ENCODE data around the gene GET4. TPM values are rescaled to one million over a fixed set of nuclear protein-coding genes. Genes with fewer than 3 reads are reported as not detected.

GET4 gene
- total RNA-seq, 1 experiment from 2014 or later, result 90.9 TPM

DNA sequence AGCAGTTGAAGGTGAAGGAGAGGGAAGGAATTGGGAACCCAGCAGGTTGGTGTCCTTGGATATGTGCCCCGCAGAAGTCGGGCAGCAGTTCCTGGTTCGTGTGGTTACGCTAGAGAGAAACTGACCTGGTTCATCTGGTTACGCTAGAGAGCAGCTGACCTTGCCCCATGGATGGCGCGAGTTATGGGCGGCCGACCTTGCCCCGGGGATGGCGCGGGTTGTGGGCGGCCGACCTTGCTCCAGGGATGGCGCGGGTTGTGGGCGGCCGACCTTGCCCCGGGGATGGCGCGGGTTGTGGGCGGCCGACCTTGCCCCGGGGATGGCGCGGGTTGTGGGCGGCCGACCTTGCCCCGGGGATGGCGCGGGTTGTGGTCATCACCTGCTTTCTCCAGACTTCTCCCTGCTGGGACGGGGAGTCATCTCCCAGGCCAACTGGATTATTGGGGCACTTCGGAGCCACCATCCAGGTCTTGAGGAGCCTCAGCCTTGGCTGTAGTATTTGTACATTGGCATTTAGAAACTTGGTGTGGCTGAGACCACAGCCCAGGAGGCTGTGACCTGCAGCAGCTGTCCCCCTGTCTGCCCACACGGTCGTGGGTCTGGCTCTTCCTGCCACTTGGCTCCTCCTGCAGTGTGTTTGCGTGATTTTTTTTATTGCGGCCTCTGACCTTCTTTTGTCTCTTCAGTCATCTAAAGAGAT, 6.1 kb downstream of the GET4 start:
- TSS peak; percentile 11 for BruUV-seq (replicated peaks)

GRCh38 chr7:883055-884021, 7.0 kb downstream of the GET4 start:
- Histone ChIP-seq H3K27me3 (ENCODE audit: control insufficient read depth, insufficient read depth, low read length) (no peaks in the 10 kb centered on the region), H3K36me3 (ENCODE audit: control insufficient read depth, insufficient read depth, low read length) (no peaks in the 10 kb centered on the region; the same call in 1 of the 2 replicates), H3K4me1 (ENCODE audit: control insufficient read depth, insufficient read depth, low read length) (peaks cover 43% of the 10 kb centered on the region), H3K27ac (ENCODE audit: low read length) (no peak overlapping the region), H3K9me3 (ENCODE audit: control insufficient read depth, insufficient read depth, low read depth, low read length) (no peaks in the 10 kb centered on the region), H3K4me3 (ENCODE audit: low read depth in 2 of 2, low read length in 2 of 2) (no peak overlapping the region)
- BruUV-seq (replicated peaks), result no TSS peak
- TF ChIP-seq, protein P1, sequence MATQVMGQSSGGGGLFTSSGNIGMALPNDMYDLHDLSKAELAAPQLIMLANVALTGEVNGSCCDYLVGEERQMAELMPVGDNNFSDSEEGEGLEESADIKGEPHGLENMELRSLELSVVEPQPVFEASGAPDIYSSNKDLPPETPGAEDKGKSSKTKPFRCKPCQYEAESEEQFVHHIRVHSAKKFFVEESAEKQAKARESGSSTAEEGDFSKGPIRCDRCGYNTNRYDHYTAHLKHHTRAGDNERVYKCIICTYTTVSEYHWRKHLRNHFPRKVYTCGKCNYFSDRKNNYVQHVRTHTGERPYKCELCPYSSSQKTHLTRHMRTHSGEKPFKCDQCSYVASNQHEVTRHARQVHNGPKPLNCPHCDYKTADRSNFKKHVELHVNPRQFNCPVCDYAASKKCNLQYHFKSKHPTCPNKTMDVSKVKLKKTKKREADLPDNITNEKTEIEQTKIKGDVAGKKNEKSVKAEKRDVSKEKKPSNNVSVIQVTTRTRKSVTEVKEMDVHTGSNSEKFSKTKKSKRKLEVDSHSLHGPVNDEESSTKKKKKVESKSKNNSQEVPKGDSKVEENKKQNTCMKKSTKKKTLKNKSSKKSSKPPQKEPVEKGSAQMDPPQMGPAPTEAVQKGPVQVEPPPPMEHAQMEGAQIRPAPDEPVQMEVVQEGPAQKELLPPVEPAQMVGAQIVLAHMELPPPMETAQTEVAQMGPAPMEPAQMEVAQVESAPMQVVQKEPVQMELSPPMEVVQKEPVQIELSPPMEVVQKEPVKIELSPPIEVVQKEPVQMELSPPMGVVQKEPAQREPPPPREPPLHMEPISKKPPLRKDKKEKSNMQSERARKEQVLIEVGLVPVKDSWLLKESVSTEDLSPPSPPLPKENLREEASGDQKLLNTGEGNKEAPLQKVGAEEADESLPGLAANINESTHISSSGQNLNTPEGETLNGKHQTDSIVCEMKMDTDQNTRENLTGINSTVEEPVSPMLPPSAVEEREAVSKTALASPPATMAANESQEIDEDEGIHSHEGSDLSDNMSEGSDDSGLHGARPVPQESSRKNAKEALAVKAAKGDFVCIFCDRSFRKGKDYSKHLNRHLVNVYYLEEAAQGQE (IDR thresholded peaks at IDR 0.05; ENCODE audit: insufficient read depth in 1 of 2, low read depth in 2 of 2, low read length in 1 of 2), result no peak
- TF ChIP-seq POLR2AphosphoS5 (IDR thresholded peaks at IDR 0.05; ENCODE audit: low read depth, low read length) (no peak), TCF7L2 (IDR thresholded peaks at IDR 0.05; ENCODE audit: low read depth, low read length) (no peak), CTCF (IDR thresholded peaks at IDR 0.05) (no peak), SIN3A (IDR thresholded peaks at IDR 0.05; ENCODE audit: borderline replicate concordance, insufficient read depth, low read depth, low read length) (no peak)
- ChIA-PET CTCF (interaction anchor here (0.6 to 0.8 kb wide), 2 partner anchors 261 to 530 kb away, joined by 3 to 4 read pairs; no protein-coding TSS in a partner anchor), POLR2A (no interaction called here)
- intact Hi-C loops (cut with micrococcal nuclease; ENCODE audit: unreplicated experiment) (no loop called here), in situ Hi-C loops (cut with HindIII; ENCODE audit: low pct_unique_long_range_greater_than_20kb, low sequenced_read_pairs) (no loop called here)
- ATAC-seq (no peak), DNase-seq (ENCODE audit: low read depth, low spot score) (no peak)

More for the DNA sequence above, 6.1 kb downstream of the GET4 start:
- H3K27ac ChIP-seq (ENCODE audit: low read length), result no peak overlapping the region
- CTCF ChIA-PET, result interaction anchor here (0.8 kb wide), 1 partner anchor 262 kb away, joined by 3 read pairs; no protein-coding TSS in a partner anchor
- no peaks in the 10 kb centered on the region for H3K27me3 ChIP-seq (ENCODE audit: control insufficient read depth, insufficient read depth, low read length)
- TF ChIP-seq SIN3A (IDR thresholded peaks at IDR 0.05; ENCODE audit: borderline replicate concordance, insufficient read depth, low read depth, low read length) (no peak), CTCF (IDR thresholded peaks at IDR 0.05) (no peak), TCF7L2 (IDR thresholded peaks at IDR 0.05; ENCODE audit: low read depth, low read length) (no peak), POLR2AphosphoS5 (IDR thresholded peaks at IDR 0.05; ENCODE audit: low read depth, low read length) (no peak)
- TF ChIP-seq, protein P1 (IDR thresholded peaks at IDR 0.05; ENCODE audit: insufficient read depth in 1 of 2, low read depth in 2 of 2, low read length in 1 of 2), result no peak
- no peaks in the 10 kb centered on the region; the same call in 1 of the 2 replicates for H3K36me3 ChIP-seq (ENCODE audit: control insufficient read depth, insufficient read depth, low read length)
- intact Hi-C loops (cut with micrococcal nuclease; ENCODE audit: unreplicated experiment), result no loop called here
- POLR2A ChIA-PET, result no interaction called here
- in situ Hi-C loops (cut with HindIII; ENCODE audit: low pct_unique_long_range_greater_than_20kb, low sequenced_read_pairs), result no loop called here
- DNase-seq (ENCODE audit: low read depth, low spot score), result no peak
- no peak for ATAC-seq
- no peak overlapping the region for H3K4me3 ChIP-seq (ENCODE audit: low read depth in 2 of 2, low read length in 2 of 2)
- peaks cover 45% of the 10 kb centered on the region for H3K4me1 ChIP-seq (ENCODE audit: control insufficient read depth, insufficient read depth, low read length)
- H3K9me3 ChIP-seq (ENCODE audit: control insufficient read depth, insufficient read depth, low read depth, low read length), result no peaks in the 10 kb centered on the region

Measured in Panc1 (cell line).